HG03159 (cell line): Measurements from ENCODE around the gene CHRDL2.

Source experiments
- ATAC-seq: cut with Tn5 transposase; IDR thresholded peaks from one replicate; pipeline ENCODE4 v1.9.1; 2021; ENCODE audit warnings: mild to moderate bottlenecking, moderate library complexity; ENCODE audit not compliant: unreplicated experiment

The CHRDL2 gene

DNA sequence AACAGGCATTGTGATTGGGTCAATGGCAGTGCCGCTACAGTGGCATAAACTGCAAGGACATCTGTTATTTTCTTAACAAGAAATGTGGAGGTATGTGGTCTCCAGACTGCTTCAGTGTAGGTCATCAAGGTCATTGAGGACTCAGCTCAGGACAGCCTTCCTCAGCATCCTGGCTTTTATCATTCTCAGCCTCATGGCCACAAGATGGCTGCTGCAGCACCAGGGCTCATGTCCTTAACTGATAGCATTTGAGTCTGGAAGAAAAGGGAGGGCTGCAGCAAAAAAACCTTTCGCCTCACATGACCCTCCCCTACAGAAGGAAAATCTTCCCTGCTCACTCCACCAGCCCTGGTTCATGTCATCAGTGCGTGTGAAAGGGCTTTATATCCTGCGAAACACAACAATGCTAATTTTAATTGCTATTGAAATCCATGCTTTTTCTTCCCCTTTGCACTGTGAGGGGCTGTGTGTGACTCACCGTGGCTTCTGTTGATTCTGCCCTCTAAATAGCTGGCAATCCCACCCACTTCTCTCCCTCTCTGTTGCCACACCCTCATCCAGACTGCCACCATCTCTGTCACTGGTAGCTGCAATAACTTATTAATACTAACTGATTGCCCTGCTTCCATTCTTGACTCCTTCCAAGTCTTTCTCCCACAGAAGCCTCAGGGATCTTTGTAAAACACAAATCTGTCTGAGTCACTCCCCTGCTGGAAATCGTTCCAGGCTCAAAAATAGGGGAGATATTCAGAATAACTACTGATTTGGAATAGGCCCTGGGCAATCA lies 43.8 kb downstream of the CHRDL2 start:
- ATAC-seq, result no peak

DNA sequence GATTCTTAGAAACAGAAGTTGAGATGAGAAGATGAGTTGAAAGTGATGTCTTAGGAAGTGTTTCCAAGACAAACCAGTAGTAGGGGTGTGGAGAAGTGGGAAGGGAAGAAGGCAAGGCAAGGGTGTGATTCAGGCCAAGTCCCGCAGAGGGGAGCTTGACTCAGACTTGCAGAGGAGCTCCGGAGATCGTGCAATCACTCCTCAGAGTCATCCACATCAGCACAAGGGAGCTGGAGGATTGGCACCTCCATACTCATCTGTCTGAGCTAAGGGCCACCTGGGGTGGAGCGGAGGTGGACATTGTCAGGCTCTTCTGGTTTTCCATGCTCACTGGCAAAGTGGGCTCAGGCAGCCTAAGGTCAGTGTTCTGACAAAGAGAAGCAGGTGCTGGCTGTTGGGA lies 44.4 kb downstream of the CHRDL2 start:
- ATAC-seq, result no peak

DNA sequence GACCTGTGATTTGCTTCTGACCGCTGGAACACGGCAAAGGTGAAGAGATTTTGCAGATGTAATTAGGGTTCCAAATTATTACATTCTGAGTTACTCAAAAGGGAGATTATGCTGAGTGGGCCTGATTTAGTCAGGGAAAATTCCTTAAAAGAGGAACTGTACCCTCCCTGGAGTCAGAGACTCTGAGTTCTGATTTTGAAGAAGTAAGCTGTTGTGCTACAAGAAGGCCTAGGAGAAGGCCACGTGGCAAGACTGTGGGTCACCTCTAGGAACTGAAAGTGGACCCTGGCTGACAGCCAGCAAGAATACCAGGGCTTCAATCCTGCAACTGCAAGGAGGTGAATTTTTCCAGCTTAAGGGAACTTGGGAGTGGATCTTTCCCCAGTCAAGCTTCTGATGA lies 45.3 kb downstream of the CHRDL2 start:
- no peak for ATAC-seq

DNA sequence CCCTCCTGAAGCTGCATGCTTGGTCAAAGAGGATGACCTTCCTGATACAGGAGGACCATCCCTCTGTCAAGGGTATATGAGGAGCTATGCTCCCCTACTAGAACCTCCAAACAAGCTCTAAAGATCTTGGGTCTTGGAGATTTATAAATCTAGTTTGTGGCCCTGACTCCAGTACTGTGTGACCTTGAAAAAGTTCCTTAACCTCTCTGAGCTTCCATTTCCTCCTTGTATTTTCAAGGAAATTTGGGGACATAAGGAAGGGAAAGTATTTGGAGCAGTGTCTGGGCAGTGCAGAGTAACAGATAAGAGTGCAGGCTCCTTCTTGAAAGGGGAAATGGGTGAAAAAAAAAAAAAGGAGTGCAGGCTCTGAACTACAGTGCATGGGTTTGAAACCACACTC lies 45.9 kb downstream of the CHRDL2 start:
- ATAC-seq, result no peak

DNA sequence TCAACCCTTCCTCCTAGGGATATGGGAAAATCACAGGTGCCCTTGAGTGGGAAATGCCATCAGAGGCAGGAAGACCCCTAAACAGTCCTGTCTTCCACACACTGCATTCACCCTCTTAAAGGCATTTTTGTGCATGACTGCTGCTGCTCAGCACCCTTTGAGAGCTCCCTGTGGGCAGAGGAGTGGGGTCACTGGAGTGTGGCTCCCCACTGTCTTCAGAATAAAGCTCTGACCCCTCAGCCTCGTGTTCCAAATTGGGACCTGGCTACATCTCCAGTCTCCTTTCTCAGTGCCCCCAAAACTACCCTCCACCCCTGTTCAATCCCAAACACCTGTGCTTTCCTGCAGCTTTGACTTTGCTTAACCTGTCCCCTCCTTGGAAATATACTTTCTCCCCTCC lies 46.6 kb downstream of the CHRDL2 start:
- ATAC-seq, result no peak

DNA sequence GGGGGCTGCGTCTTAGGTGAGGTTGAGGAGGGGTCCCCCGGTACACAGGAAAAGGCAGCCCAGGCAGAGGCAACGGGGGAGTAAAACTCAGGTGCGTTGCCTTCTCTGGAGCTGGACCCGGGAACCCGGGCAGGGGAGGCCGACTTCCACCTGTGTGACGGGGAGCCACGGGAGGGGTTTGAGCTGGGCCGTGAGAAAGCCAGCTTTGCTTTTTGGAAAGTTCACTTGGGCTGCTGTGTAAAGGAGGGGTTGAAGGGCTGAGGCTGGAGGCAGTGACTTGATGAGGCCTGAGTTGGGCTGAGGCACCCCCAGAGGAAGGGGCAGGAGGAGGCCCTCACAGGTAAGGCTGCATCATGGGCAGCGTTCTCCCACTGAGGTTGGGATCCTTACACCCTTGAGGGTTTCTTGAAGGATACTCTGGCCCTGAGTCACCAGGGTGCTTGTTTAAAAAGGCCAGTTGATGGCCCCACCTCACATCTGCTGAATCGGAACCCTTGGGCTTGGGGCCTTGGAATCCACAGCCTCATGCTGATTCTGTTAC lies 47.2 kb downstream of the CHRDL2 start:
- no peak for ATAC-seq

DNA sequence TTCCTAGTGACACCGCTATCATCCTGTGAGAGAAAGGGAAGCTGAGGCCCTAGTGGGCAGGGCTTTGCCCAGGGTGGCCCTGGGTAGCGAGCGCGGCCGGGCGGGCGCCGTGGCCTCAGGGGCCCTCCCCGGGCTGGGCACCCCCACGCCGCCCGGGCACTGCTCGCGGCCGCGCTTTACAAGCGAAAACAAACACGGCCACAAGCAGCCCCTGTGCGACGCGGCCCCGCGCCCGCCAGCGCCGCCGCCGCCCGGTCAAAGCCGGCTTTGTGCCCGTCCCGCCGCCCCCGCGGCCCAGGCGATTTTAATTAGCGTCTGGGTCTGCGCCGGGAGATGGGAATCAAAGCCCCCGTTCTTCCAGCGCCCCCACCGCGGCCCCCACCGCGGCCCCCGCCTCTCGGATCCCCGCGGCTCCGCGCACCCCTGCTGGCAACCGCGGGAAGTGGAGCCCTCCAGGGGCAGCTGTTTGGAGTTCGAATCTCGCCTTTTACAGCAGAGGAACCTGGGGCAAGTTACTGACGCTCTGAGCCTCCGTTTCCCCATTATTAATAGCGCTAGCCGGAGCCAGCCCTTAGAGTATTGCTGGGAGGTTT lies 47.9 kb downstream of the CHRDL2 start:
- no peak for ATAC-seq

DNA sequence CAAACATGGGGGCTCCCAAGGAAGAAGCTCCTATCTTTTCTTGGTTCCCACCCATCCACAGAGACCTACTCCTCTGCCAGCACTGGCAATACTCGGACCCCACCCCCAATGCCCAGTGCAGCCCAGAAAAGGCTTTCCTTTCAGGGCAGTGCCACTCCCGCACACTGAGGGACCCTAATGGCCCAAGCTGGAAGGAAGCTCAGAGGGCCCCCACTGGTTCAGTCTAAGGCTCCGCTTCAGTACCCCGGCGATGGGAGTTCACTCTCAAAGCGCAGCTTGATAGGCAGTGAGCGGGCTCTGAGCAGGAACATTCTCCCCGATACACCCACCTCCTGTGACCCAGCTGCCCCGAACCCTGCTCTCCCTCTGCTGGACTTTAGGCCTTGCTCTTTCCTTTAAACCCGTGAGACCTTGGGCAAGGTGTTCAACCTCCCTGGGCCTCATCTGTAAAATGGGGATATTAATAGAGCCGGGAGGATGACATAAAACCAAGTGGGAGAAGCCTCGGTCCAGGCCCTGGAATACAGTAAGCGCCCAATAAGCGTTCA lies 48.4 kb downstream of the CHRDL2 start:
- no peak for ATAC-seq

DNA sequence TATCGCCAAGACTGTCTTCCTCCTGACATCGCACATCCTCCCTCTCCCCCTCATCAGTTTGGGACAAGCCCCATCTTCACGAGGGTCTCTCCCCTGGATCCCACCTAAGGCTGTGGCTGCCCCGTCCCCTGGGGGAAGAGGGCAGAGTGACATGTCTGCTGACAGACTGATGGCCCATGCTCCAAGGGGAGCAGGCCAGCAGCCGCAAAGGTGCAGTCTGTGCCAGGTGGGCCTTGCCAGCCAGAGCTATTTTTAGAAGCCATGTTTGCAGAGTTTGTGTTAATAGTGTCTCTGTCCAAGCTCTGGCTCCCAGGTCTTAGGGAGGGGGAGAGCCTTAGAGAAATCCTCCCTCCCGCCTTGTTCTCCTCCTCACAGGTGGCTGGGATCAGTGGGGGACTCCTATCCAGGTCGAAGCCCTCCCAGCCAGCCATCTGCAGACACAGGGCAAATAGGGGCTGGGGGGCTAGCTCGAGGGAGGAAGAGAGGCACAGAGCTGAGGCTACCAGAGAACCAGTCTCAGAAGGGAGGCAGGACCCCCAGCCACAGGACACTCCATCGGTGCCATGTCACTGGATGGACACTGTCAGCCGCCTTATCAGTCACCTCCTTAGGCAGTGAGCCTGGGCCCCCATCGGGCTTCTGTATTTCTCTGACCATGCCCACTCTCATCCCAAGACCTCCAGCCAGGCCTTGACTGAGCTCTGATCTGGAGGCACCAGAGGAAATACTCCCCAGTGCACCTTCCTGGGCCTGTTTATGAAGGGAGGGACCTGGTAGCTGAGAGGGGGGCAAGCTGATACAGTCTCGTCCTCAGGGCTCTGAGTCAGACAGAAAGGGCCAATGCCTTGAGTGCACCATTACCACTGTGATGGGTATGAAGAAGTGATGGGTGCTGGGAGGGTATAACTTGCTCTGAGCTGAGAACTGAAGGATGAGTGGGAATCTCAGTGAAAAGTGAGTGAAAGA lies 49.3 kb downstream of the CHRDL2 start:
- no peak for ATAC-seq

DNA sequence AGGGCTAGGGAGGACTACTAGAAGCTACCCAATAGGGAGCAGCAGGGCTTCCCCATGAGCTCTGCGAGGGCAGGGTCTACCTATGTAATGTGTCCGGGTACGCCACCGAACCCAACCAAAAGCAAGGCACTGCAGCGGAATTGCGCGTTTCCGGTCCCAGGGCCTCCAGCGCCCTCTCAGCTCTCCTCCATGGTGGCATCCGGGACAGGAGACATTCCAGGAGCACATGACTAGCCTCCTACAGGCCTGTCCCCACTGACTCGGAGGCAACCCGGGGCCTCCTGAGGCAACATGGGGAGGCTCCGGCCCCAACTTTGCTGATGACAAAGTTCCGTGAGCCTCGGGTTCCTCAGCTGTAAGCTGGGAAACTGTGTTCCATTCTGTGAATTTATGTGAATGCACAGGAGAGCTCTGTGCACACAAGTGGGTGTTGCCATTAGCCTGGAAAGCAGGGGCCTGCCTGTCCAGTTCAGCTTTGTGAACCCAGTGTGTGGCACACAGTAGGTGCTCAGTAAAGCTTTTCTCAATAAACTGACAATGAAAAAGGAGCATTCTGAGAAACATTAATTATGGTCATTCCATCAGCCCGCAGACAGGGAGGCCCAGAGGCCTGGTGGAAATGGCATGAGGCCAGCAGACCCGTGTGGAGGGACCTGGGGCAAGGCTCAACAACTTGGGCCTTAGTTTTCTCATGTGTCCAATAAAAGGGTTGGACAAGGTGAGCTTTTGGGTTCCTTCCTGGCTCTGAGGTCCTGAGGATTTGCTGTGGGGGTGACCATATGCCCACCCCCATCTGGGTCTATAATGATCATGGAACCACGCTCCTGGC lies 50.3 kb downstream of the CHRDL2 start:
- ATAC-seq, result no peak

DNA sequence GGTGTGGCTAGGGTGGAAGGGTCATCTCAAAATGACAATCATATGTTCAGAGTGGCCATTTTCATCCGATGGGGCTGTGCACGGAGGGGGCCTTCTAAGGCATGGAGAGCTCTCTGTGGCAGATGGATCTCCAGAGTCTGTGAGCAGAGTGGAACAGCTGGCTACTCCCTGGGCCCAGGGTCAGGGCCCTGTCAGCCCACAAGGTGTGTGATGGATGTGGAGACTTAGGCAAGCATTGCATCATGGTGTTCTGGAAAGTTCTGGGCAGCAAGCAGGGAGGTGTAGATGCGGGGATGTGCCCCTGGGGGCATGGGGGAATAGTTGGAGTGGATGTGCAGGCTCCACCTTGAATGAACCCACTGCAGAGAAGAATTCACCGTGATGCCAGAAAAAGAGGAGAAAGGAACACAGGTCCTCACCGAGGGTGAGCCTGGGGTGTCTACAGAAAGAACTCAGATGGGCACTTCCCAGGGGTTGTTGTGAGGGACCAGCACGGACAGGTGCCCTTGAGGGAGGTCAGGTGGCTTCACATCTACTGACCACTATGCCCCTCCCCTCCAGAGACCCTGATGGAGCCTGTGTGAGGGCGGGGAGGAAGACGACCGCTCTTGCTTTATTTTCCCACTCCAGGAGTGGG lies 51.1 kb downstream of the CHRDL2 start:
- ATAC-seq, result no peak

DNA sequence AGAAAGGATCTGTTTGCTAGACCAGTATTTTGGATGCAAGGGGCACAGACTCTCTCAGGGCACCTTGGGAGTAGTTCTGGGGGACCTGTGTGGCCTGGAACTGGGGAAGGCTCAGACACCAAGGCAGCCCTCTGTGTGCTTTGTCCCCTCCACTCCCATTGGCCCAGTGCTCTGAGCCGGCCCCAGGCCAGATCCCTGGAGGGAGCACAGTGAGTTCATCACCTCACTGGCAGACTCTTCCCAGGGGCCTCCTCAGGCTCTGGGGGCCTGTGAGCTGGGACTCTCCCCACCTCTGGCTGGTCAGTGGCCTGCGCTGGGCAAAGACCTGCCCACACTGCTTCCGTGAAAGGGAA lies 51.7 kb downstream of the CHRDL2 start:
- ATAC-seq, result no peak

DNA sequence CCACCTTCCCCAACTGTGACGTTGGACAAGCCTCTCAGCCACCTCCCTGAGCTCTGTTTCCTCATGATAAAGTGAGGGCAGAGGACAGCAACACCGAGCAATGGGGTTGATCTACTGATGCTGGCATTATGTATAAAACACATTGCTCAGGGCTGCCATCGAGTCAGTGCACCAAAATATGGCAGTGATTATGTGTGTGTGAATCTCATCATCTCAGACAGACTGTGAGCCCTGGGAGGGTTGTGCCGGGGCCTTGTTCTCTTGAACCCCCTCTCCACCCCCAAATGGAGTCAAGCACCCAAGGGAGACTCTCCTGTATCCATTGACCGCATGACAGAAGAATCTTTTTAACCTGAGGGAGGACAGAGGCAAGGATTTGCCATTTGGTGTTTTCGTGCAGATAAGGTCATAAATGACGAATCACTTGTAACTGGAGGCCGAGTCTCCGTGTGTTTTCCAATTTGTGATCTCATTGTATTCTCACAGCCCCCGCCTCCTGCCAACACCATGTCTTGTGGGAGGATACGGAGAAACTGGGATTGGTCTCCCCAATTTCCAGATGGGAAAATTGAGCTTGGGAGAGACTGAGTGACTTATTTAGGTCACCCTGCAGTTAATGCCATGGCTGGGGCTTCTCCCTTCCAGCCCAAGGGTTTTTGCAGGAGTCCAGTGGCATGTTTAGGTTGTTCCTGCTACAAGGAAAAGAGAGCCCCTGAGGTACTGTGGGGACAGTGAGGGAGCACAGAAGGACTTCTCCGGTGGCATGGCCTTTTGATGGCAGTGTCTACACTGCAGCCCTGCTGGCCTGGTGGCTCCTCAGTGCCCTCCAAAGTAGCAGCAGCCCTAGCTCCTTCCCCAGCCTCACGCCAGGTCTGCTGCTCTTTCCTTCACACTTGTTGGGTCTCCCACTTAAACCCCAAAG lies 52.4 kb downstream of the CHRDL2 start:
- no peak for ATAC-seq

DNA sequence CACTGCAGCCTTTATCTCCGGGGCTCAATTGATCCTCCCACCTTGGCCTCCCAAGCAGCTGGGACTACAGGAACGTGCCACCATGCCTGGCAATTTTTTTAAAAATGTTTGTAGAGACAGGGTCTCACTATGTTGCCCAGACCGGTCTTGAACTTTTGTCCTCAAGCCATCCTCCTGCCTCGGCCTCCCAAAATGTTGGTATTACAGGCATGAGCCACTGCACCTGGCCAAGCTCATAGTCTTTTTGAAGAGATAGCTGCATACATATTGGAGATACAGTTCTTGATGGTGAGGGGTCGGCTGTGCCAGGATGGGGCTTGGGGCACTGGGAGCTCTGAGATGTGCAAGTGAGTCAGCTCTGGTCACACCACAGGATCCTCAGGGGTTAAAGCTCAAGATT lies 53.2 kb downstream of the CHRDL2 start:
- ATAC-seq, result no peak

DNA sequence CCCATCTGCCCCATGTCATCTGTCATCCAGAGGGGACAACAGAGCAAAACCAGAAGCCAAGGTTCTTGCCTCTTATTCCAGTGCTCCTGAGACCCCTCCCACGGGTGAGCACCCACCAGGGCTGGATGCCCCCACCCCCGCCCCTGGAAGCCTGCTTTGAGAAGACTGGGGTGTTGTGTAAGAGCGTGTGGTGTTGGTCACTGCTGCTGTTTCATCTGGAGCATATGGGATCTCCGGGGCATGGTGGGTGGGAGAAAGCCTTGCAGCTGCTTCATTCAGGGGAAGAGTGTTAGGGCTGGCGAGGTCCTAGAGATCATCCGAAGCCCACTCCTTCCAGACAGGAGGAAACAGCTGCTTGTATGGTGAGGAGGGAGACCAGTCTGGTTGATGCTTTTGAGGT lies 54.1 kb downstream of the CHRDL2 start:
- ATAC-seq, result no peak

DNA sequence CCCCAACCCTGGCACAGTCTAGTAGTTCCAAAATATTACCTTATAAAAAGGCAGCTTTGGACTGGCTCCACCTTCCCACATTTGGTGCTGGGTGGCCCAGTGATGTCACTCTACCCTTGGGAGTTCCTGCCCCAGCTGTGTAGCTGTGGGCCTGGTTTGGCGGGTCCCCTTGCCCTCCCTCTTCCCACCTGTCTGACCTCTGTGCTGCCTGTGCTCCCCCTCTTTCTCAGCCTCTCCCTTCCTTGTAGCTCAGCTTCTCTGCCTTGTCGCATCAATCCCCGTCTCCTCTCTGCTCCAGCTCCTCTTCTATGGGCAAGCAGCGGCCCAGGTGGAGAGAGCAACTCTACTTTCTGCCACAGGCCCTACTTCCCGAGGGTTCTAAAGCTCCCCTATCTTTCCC lies 54.6 kb downstream of the CHRDL2 start:
- ATAC-seq, result no peak

DNA sequence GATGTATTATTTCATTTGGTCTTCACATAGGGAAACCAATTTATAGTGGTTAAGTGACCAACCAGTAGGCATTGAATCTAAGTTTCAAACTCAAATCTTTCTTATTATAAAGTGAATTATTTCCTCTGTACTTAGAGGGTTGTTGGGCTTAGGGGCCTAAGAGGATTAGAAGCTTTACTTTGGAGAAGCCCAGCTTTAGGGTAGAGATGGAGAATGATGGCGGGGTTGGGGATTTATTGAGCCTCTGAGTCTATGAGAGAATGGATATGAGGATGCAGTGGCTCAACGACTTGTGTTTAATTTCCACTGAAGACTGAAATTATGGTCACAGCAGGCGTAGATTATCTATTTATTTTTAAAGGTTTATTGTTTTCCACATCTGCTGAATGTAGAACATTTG lies 55.5 kb downstream of the CHRDL2 start:
- ATAC-seq, result no peak

DNA sequence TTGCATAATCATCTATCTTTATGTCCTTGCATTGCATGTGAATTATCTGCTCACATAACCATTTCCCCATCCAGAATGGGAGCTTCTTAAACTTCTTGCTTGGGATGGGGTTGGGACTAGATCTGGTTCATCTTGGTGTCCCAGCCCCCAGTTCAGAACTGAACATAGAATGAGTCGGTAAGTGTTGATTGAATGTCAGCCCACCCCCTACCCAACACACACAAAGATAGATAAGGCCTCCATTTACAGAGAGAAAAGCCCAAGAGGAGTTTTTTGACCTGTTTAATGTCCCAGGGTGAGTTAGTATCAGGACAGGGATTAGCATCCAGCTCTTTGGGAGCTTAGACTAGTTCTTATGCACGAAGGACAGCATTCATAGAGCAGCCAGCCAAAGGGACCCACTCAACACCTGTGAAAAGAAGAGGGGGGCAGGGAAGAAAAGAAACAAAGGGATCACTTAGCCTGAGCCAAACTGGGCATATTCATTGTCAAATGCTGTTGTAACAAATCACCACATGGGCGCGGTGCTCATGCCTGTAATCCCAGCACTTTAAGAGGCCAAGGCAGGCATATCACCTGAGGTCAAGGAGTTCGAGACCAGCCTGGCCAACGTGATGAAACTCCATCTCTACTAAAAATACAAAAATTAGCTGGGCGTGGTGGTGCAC lies 57.4 kb downstream of the CHRDL2 start:
- no peak for ATAC-seq
